Measurements from ENCODE around the gene MAP3K7CL. TPM values are rescaled to one million over a fixed set of nuclear protein-coding genes. Genes with fewer than 3 reads are reported as not detected.

The MAP3K7CL gene
- total and polyA plus RNA-seq, 2 of the 8 experiments (the other 6 are each of a cell fraction or from before 2014, with no cell fraction given), result not detected

- Histone ChIP-seq H2BK120ac (replicated peaks; ENCODE audit: low read depth, low read length) (no peak overlapping the region), H3K9ac (replicated peaks in 1 of 4; ENCODE audit: extremely low read depth in 1 of 4, low read depth in 3 of 4, low read length in 3 of 4) (no peak overlapping the region), H3K18ac (ENCODE audit: extremely low read depth, low read length) (no peak overlapping the region), H4K8ac (ENCODE audit: extremely low read depth, insufficient read depth, low read length) (no peak overlapping the region), H3K4me1 (replicated peaks in 1 of 4; ENCODE audit: control insufficient read depth in 3 of 4, insufficient read depth in 4 of 4, low read length in 3 of 4) (no peaks in the 10 kb centered on the region), H3K27ac (ENCODE audit: low read depth, low read length) (no peak overlapping the region), H3K9me3 (ENCODE audit: insufficient read depth in 2 of 2, low read depth in 1 of 2, low read length in 1 of 2) (no peaks in the 10 kb centered on the region), H2BK15ac (ENCODE audit: low read length) (no peak overlapping the region), H2AK5ac (ENCODE audit: low read depth, low read length) (no peak overlapping the region), H3K23ac (ENCODE audit: insufficient read length) (no peak overlapping the region), H3K79me1 (ENCODE audit: low read depth, low read length) (no peaks in the 10 kb centered on the region), H3K36me3 (ENCODE audit: control insufficient read depth in 2 of 4, insufficient read depth in 4 of 4, low read length in 3 of 4) (no peaks in the 10 kb centered on the region), H2BK12ac (ENCODE audit: low read depth, low read length) (no peak overlapping the region), H3K23me2 (ENCODE audit: low read depth, low read length) (peaks cover 9% of the 10 kb centered on the region; the same call in 1 of the 2 replicates), H3K79me2 (ENCODE audit: control insufficient read depth in 1 of 2, insufficient read depth in 2 of 2, low read length in 2 of 2) (no peaks in the 10 kb centered on the region), H3K4ac (replicated peaks; ENCODE audit: insufficient read length, low read depth, low read length) (no peak overlapping the region), H4K91ac (replicated peaks; ENCODE audit: insufficient read length, low read length) (no peak overlapping the region), H4K5ac (ENCODE audit: insufficient read length, low read depth, low read length) (no peak overlapping the region), H4K20me1 (replicated peaks in 1 of 2; ENCODE audit: control insufficient read depth in 1 of 2, insufficient read depth in 2 of 2, low read length in 2 of 2) (peaks cover 0 to 5% of the 10 kb centered on the region in 2 experiments), H3K14ac (ENCODE audit: insufficient read length) (no peak overlapping the region), H2AFZ (ENCODE audit: low read length) (no peak overlapping the region), H2BK5ac (ENCODE audit: low read depth, low read length) (no peak overlapping the region), H2BK20ac (ENCODE audit: low read length) (no peak overlapping the region), H3K27me3 (replicated peaks in 1 of 4; ENCODE audit: control insufficient read depth in 3 of 4, extremely low read depth in 1 of 4, insufficient read depth in 3 of 4, low read length in 3 of 4) (no peaks in the 10 kb centered on the region), H3K56ac (replicated peaks; ENCODE audit: insufficient read length, low read depth, low read length) (no peak overlapping the region), H3K4me2 (ENCODE audit: insufficient read depth in 1 of 2, low read depth in 2 of 2, low read length in 2 of 2) (no peak overlapping the region), H3K4me3 (ENCODE audit: extremely low read depth in 1 of 4, insufficient read depth in 2 of 4, low read depth in 3 of 4, low read length in 4 of 4) (no peak overlapping the region)
- FAIRE-seq (no peak), DNase-seq (ENCODE audit: low read depth in 1 of 2, low spot score in 2 of 2) (no peak)
- ChIA-PET POLR2A (ENCODE audit: partially characterized antibody) (no interaction called here), CTCF (ENCODE audit: partially characterized antibody) (no interaction called here)
- no peak for TF ChIP-seq MAFK (IDR thresholded peaks at IDR 0.05; ENCODE audit: low read depth, low read length)
- TF ChIP-seq CHD1 (IDR thresholded peaks at IDR 0.05; ENCODE audit: low read depth, low read length), result no peak
- TF ChIP-seq TAF7 (optimal IDR thresholded peaks at IDR 0.05; ENCODE audit: borderline replicate concordance, low read depth, low read length), result no peak
Observed at GRCh38 chr21:29211205-29211604, 80.8 kb downstream of the MAP3K7CL start.
